GM12873 (cell line): ENCODE data around the gene NOL4L.

ENCODE experiments used
- CTCF ChIP-seq: IDR thresholded peaks from 2 replicates; pipeline ENCODE4 v1.5.1; 2012; ENCODE audit warnings: low read depth, mild to moderate bottlenecking, moderate library complexity, low read length, control low read depth; ENCODE audit not compliant: insufficient read depth; ENCODE audit errors: missing control alignments

Gene NOL4L

GRCh38 chr20:32465092-32465900 lies 119.8 kb downstream of the NOL4L start:
- TF ChIP-seq CTCF = no peak

GRCh38 chr20:32464401-32465091 lies 120.6 kb downstream of the NOL4L start:
- no peak for TF ChIP-seq CTCF

- no peak for TF ChIP-seq CTCF
Measured at GRCh38 chr20:32463642-32464400, 121.3 kb downstream of the NOL4L start.

GRCh38 chr20:32462900-32463641 lies 122.1 kb downstream of the NOL4L start:
- no peak for TF ChIP-seq CTCF

- no peak for TF ChIP-seq CTCF
Measured at GRCh38 chr20:32461836-32462600, 123.1 kb downstream of the NOL4L start.

GRCh38 chr20:32460683-32461320 lies 124.3 kb downstream of the NOL4L start:
- TF ChIP-seq CTCF = no peak
